HepG2 (cell line): ENCODE measurements around the gene TASP1. TPM values are rescaled to one million over a fixed set of nuclear protein-coding genes. Genes with fewer than 3 reads are reported as not detected.
A peak's percentile ranks its signal among the peaks of the same experiment; 100 is the strongest.

Source experiments
- FOXC1 ChIP-seq: sonication (generic); formaldehyde crosslinking; IDR thresholded peaks from 2 replicates; pipeline ENCODE4 v1.8.0; 2022; ENCODE audit warnings: mild to moderate bottlenecking, missing genetic modification reagents, borderline replicate concordance
- FOXP1 ChIP-seq, 2 experiments: fragments of 450-650 bp in 1 of 2; IDR thresholded peaks; 2 replicates each; pipeline ENCODE4 v1.6.1; 2017 to 2018; ENCODE audit warnings: antibody characterized with exemption in 1 of 2
- LCORL ChIP-seq, 2 experiments: fragments of 450-650 bp in 1 of 2; sonication (generic) in 1 of 2; formaldehyde crosslinking in 1 of 2; IDR thresholded peaks; 2 replicates each; pipeline versions ENCODE4 v1.5.0 to v1.6.1; 2017 to 2020; ENCODE audit warnings: antibody characterized with exemption in 1 of 2, missing genetic modification reagents in 1 of 2
- MAFG ChIP-seq: sonication (generic); formaldehyde crosslinking; IDR thresholded peaks from 2 replicates; pipeline ENCODE4 v1.5.1; 2020; ENCODE audit warnings: mild to moderate bottlenecking, missing genetic modification reagents
- MEF2D ChIP-seq: sonication (generic); formaldehyde crosslinking; IDR thresholded peaks from 2 replicates; pipeline ENCODE4 v1.5.1; 2020; ENCODE audit warnings: mild to moderate bottlenecking, missing genetic modification reagents
- MLX ChIP-seq: IDR thresholded peaks from 2 replicates; pipeline ENCODE4 v1.6.1; 2016
- MNT ChIP-seq: fragments of 450-650 bp; IDR thresholded peaks from 2 replicates; pipeline ENCODE4 v1.6.1; 2016
- NR0B2 ChIP-seq: sonication (generic); formaldehyde crosslinking; IDR thresholded peaks from 2 replicates; pipeline ENCODE4 v1.4.0; 2020; ENCODE audit warnings: mild to moderate bottlenecking, missing genetic modification reagents
- RBM39 ChIP-seq: fragments of 200-400 bp; formaldehyde crosslinking; IDR thresholded peaks from one replicate; pipeline ENCODE4 v1.6.1; 2018; ENCODE audit warnings: antibody characterized with exemption, mild to moderate bottlenecking, low read depth, low read length; ENCODE audit not compliant: poor library complexity, severe bottlenecking
- SMAD3 ChIP-seq: sonication (generic); formaldehyde crosslinking; IDR thresholded peaks from 2 replicates; pipeline ENCODE4 v1.4.0; 2020; ENCODE audit warnings: missing genetic modification reagents
- SOX6 ChIP-seq, 2 experiments: fragments of 450-650 bp in 1 of 2; sonication (generic) in 1 of 2; formaldehyde crosslinking in 1 of 2; IDR thresholded peaks; 2 replicates each; pipeline versions ENCODE4 v1.4.0 to v1.6.1; 2017 to 2020; ENCODE audit warnings: antibody characterized with exemption in 1 of 2, mild to moderate bottlenecking in 1 of 2, missing genetic modification reagents in 1 of 2
- ZFP90 ChIP-seq: sonication (generic); formaldehyde crosslinking; IDR thresholded peaks from 2 replicates; pipeline ENCODE4 v1.8.0; 2022; ENCODE audit warnings: missing genetic modification reagents, mild to moderate bottlenecking, inconsistent platforms, borderline replicate concordance
- ZNF12 ChIP-seq: sonication (generic); formaldehyde crosslinking; IDR thresholded peaks from 2 replicates; pipeline ENCODE4 v1.5.0; 2020; ENCODE audit warnings: missing genetic modification reagents
- ZNF337 ChIP-seq: sonication (generic); formaldehyde crosslinking; IDR thresholded peaks from 2 replicates; pipeline ENCODE4 v1.5.1; 2020; ENCODE audit warnings: missing genetic modification reagents, low read depth, mild to moderate bottlenecking, borderline replicate concordance
- ZNF546 ChIP-seq: sonication (generic); formaldehyde crosslinking; conservative IDR thresholded peaks from 2 replicates; pipeline ENCODE4 v1.8.1; 2023; ENCODE audit warnings: mild to moderate bottlenecking, missing genetic modification reagents
- ZNF740 ChIP-seq: sonication (generic); formaldehyde crosslinking; IDR thresholded peaks from 2 replicates; pipeline ENCODE4 v1.4.0; 2020; ENCODE audit warnings: missing genetic modification reagents
- ZNF770 ChIP-seq: sonication (generic); formaldehyde crosslinking; IDR thresholded peaks from 2 replicates; pipeline ENCODE4 v1.5.0; 2020; ENCODE audit warnings: mild to moderate bottlenecking, missing genetic modification reagents
- ZSCAN29 ChIP-seq: sonication (generic); formaldehyde crosslinking; conservative IDR thresholded peaks from 2 replicates; pipeline ENCODE4 v1.4.0; 2020; ENCODE audit warnings: mild to moderate bottlenecking, missing genetic modification reagents
- ZSCAN5A ChIP-seq: sonication (generic); formaldehyde crosslinking; IDR thresholded peaks from 2 replicates; pipeline ENCODE4 v1.8.0; 2022; ENCODE audit warnings: mild to moderate bottlenecking, missing genetic modification reagents, borderline replicate concordance
- polyA plus RNA-seq, 8 experiments: library from polyadenylated mRNA; depleted of rRNA in 3 of 8; stranded (reverse) in 7 of 8; unstranded in 1 of 8; fragments of >200 nt; fragmentation: Illumina TruSeq in 4 of 8; extraction: Trizol in 4 of 8; gene quantifications; 2 replicates each; pipeline versions ENCODE4 v1.2.1 to v1.2.3, GENCODE V29; 2011 to 2016; ENCODE audit warnings: low read depth in 4 of 8, missing spikeins in 1 of 8, mixed read lengths in 1 of 8; ENCODE audit not compliant: insufficient read depth in 1 of 8
- total RNA-seq, 5 experiments: library from RNA; depleted of rRNA; stranded (reverse); fragments of >200 nt; fragmentation: Illumina TruSeq; extraction: Trizol; gene quantifications; 2 replicates each; pipeline ENCODE4 v1.2.3, GENCODE V29; 2016; ENCODE audit warnings: low read depth in 1 of 5

TASP1 gene
- total and polyA plus RNA-seq, 2 of the 13 experiments (the other 11 are each of a cell fraction or from before 2014, with no cell fraction given) = 10.0 to 25.2 TPM

- peak; percentile 56 for TF ChIP-seq MLX (CRISPR knock-in tag)
- peak; percentile 68; the same call in 1 of the 2 replicates for TF ChIP-seq ZNF546 (CRISPR knock-in tag)
- no peak for TF ChIP-seq MAFG (CRISPR knock-in tag)
- peak; percentile 85; the same call in 1 of the 2 replicates for TF ChIP-seq ZFP90 (CRISPR knock-in tag)
- TF ChIP-seq ZNF12 (CRISPR knock-in tag) = no peak
- TF ChIP-seq ZNF337 (CRISPR knock-in tag) = no peak
- peak; percentile 64; the same call in 1 of the 2 replicates for TF ChIP-seq ZNF770 (CRISPR knock-in tag)
- no peak for TF ChIP-seq FOXP1 (IDR thresholded peaks at IDR 0.05)
- TF ChIP-seq FOXP1 (CRISPR knock-in tag; IDR thresholded peaks at IDR 0.05) = no peak
- 0 out of 2 replicates have a peak, but pooled peaks have one; percentile 32 for TF ChIP-seq MEF2D (CRISPR knock-in tag)
- peak; percentile 92 for TF ChIP-seq RBM39
- peak; percentile 82 for TF ChIP-seq FOXC1 (CRISPR knock-in tag)
- peak; percentile 95 for TF ChIP-seq NR0B2 (CRISPR knock-in tag)
- no peak for TF ChIP-seq ZNF740 (CRISPR knock-in tag)
- no peak; the same call in none of the 2 replicates for TF ChIP-seq SMAD3 (CRISPR knock-in tag)
- TF ChIP-seq ZSCAN29 = peak; percentile 54; the same call in 1 of the 2 replicates
- peak; percentile 37; the same call in 1 of the 2 replicates for TF ChIP-seq ZSCAN5A (CRISPR knock-in tag)
- TF ChIP-seq MNT = peak; percentile 93
- no peak for TF ChIP-seq SOX6 (IDR thresholded peaks at IDR 0.05)
- peak; percentile 60 for TF ChIP-seq SOX6 (CRISPR knock-in tag; IDR thresholded peaks at IDR 0.05)
- no peak for TF ChIP-seq LCORL (IDR thresholded peaks at IDR 0.05)
- peak; percentile 73 for TF ChIP-seq LCORL (CRISPR knock-in tag; IDR thresholded peaks at IDR 0.05)
Observed at GRCh38 chr20:13638496-13639149, at the start of gene TASP1 (continued).
